SIG-M5 treated with dmso at 0.1 percent for 504 hours (cell line): ENCODE results near the gene PHAF1.

ENCODE experiments used
- DNase-seq: peaks from one replicate; lab custom pipeline; 2025; ENCODE audit not compliant: unreplicated experiment; lab: John Stamatoyannopoulos, UW

The PHAF1 gene

GRCh38 chr16:67162506-67163163 lies 52.9 kb downstream of the PHAF1 start:
- DNase-seq, result no peak

- DNase-seq, result no peak
These were observed 53.6 kb downstream of the PHAF1 start for GRCh38 chr16:67163164-67163998.

GRCh38 chr16:67163999-67164558 lies 54.3 kb downstream of the PHAF1 start:
- DNase-seq, result no peak

- no peak for DNase-seq
These were observed 54.9 kb downstream of the PHAF1 start, which contains the start of gene HSF4 for GRCh38 chr16:67164599-67165061. Gene HSF4 (plus strand): TSS chr16:67164745. CDS start chr16:67164812, 67 bp downstream.

- DNase-seq, result no peak
These were observed 55.7 kb downstream of the PHAF1 start for GRCh38 chr16:67165121-67166078.

GRCh38 chr16:67166110-67166547 lies 56.4 kb downstream of the PHAF1 start:
- DNase-seq, result no peak

GRCh38 chr16:67166598-67167168 lies 56.9 kb downstream of the PHAF1 start:
- no peak for DNase-seq

- DNase-seq, result no peak
These were observed 57.8 kb downstream of the PHAF1 start for GRCh38 chr16:67167588-67167987.

- DNase-seq, result no peak
These were observed 59.3 kb downstream of the PHAF1 start for GRCh38 chr16:67169011-67169451.

- DNase-seq, result no peak
These were observed 60.0 kb downstream of the PHAF1 start for GRCh38 chr16:67169642-67170167.

GRCh38 chr16:67170168-67170948 lies 60.6 kb downstream of the PHAF1 start, which contains the start of gene NOL3:
Gene NOL3 (plus strand): TSS chr16:67170538.
- DNase-seq, result no peak

GRCh38 chr16:67170949-67171649 lies 61.4 kb downstream of the PHAF1 start:
- no peak for DNase-seq

GRCh38 chr16:67173323-67173722 lies 63.6 kb downstream of the PHAF1 start:
- DNase-seq, result no peak

- peak; percentile 66 for DNase-seq
These were observed 64.3 kb downstream of the PHAF1 start for GRCh38 chr16:67173808-67174705.

GRCh38 chr16:67174706-67175231 lies 65.0 kb downstream of the PHAF1 start:
- no peak for DNase-seq

GRCh38 chr16:67176662-67177061 lies 66.9 kb downstream of the PHAF1 start:
- DNase-seq, result no peak
